ENCODE data around the gene SQSTM1.

SQSTM1 gene

DNA sequence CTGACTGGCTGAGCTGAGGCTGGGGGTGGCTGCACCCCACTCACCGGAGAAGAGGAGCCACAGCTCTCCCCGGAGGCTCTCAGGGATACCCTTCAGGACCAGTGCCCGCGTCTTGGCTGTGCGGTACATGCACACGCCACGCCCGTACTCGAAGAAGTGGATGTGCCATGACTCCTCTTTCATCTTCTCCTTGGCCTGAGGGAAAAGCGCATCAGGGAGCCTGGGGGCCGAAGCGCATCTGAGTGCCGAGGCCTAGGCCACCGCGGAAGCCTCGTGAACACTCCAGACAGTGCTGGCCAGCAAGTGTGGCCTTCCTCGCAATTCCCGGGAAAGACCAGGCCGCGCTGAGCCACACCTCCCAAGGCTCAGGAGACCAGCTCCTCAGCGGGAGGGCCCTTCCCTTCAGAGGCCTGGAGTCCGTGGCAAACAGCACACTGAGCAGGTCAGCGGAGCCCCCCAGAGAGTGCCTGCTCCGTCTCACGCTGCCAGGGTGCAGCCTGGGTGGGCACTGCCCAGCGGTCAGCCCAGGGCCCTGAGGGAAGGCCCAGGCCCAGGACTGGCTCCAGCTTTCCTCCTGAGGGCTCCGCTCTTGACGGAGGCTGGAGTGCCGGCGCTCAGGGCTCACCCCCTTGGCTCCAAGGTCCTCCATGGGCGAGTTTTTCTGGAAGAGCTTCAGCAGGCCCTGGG is 58.4 kb downstream of the SQSTM1 start:
- TF ChIP-seq, protein P1, sequence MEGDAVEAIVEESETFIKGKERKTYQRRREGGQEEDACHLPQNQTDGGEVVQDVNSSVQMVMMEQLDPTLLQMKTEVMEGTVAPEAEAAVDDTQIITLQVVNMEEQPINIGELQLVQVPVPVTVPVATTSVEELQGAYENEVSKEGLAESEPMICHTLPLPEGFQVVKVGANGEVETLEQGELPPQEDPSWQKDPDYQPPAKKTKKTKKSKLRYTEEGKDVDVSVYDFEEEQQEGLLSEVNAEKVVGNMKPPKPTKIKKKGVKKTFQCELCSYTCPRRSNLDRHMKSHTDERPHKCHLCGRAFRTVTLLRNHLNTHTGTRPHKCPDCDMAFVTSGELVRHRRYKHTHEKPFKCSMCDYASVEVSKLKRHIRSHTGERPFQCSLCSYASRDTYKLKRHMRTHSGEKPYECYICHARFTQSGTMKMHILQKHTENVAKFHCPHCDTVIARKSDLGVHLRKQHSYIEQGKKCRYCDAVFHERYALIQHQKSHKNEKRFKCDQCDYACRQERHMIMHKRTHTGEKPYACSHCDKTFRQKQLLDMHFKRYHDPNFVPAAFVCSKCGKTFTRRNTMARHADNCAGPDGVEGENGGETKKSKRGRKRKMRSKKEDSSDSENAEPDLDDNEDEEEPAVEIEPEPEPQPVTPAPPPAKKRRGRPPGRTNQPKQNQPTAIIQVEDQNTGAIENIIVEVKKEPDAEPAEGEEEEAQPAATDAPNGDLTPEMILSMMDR (IDR thresholded peaks at IDR 0.05; ENCODE audit: insufficient read depth, low read depth, low read length, missing control alignments) = no peak
- no peak for DNase-seq (ENCODE audit: low read depth)

DNA sequence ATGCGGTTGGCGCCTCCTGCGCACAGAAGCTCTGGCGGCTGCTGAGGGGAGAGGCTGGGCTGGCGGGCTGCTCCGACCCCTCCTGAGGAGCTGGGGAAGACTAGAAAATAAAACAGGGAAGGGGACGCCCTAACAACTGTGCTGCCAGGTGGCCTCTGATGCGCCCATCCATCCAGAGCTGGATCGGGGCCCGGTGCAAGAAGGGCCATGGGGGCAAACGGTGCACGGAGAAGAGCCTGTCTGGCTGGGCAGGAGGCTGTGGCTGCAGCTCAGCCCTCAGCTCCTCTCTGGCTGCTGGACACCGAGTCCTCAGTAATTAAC is 58.9 kb downstream of the SQSTM1 start:
- no peak overlapping the region for H3K4me3 ChIP-seq (ENCODE audit: low read depth, low read length)

More for the DNA sequence above, 58.4 kb downstream of the SQSTM1 start:
- H3K4me3 ChIP-seq (ENCODE audit: low read depth, low read length) = no peak overlapping the region

DNA sequence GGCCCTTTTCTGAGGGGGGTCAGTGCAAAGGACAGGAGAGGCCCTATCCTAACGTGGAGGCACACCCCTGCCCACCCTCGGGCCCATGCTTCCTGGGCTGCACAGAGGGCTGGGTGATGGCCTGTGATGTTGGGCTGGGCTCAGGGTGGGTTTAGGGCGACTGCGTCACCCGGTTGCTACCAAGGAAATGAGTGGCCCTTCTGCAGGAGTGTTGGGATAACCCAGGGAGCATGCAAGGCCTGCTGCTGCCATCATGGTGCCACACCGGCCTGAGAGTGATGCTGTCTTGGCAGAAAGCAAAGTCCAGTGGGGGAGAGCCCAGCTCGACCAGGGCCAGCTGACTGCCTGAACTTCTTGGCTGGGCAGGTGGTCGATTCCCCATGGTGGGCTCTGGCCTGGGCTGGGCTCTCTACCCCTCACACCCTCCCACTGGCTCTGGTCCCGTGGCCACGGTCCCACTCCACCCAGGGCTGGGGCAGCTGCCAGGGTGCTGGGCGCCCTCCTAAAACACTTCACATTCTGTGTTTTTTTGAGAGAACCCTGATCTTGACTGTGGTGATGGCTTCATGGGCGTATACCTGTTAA is 59.5 kb downstream of the SQSTM1 start:
- TF ChIP-seq, protein P1 (IDR thresholded peaks at IDR 0.05; ENCODE audit: insufficient read depth, low read depth, low read length, missing control alignments) = no peak
- no peak for DNase-seq (ENCODE audit: low read depth)

More for the DNA sequence above, 58.9 kb downstream of the SQSTM1 start:
- DNase-seq (ENCODE audit: low read depth) = no peak
- TF ChIP-seq, protein P1 (IDR thresholded peaks at IDR 0.05; ENCODE audit: insufficient read depth, low read depth, low read length, missing control alignments) = no peak

DNA sequence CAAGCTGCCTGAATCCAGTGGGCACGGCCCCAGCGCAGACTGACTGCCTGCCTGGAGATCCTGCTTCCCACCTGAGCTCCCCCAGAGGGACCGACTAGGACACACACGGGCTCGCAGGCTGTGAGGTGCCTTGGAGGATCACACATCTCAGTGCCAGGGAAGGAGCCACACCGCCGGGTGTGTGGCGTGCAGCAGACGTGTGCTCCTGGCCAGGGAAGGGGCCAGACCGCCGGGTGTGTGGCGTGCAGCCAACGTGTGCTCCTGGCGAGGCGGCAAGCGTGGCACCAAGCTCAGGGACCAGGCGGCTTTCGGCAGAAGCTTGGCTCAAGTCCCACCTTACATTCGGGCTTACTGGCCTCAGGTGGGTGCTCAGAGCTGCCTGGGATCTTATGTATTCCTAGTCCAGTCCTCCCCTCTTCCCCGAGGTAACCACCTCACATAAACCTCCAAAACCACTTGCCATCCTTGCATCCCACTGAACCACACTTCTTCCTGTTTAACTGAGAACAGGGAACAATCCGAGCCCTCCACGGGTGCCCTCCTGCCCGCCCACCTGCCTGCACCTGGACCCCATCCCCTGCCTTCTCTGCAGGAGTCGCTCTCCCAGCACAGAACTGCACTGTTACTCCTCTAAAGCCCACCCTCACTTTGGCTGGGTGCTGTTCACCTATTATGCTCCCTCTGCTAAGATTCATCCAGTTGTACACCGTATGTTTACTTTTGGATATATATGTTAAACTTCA is 60.3 kb downstream of the SQSTM1 start:
- TF ChIP-seq, protein P1 (IDR thresholded peaks at IDR 0.05; ENCODE audit: insufficient read depth, low read depth, low read length, missing control alignments) = no peak
- DNase-seq (ENCODE audit: low read depth) = no peak
- H3K4me3 ChIP-seq (ENCODE audit: low read depth, low read length) = no peak overlapping the region

More for the DNA sequence above, 59.5 kb downstream of the SQSTM1 start:
- no peak overlapping the region for H3K4me3 ChIP-seq (ENCODE audit: low read depth, low read length)

DNA sequence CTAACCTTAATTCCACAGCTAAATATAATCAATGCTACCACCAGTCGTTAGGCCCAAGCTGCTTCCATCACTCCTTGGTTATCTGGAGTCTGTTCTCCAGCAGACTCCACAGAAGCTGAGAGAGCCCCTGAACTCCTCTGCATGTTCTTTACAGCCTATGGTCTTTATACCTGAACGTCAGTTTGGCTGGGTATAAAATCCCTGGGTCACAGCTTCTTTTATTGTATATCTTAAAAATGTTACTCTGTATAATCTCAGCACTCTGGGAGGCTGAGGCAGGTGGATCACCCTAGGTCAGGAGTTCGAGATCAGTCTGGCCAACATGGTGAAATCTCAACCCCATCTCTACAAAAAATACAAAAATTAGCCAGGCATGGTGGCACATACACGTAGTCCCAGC is 61.6 kb downstream of the SQSTM1 start:
- no peak overlapping the region for H3K4me3 ChIP-seq (ENCODE audit: low read depth, low read length)
- no peak for DNase-seq (ENCODE audit: low read depth)
- TF ChIP-seq, protein P1 (IDR thresholded peaks at IDR 0.05; ENCODE audit: insufficient read depth, low read depth, low read length, missing control alignments) = no peak

DNA sequence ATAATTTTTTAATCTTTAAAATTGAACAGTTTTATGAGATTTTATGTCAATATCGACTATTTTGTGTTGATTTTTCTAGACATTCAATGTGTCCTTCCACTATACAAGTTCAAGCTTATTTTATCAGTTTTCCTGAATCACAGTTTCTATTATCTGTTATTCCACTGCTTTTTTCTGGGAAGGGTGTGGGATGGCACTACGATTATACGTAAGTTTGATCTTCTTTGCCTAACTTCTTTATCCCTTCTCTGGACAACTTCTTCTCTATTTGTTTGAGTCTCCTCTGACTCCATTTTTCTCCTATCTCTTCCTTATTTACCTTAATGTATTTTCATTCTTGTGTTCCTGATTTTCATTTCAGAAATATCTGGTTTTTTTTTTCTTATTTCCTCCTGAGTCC is 62.5 kb downstream of the SQSTM1 start:
- DNase-seq (ENCODE audit: low read depth) = no peak
- no peak overlapping the region for H3K4me3 ChIP-seq (ENCODE audit: low read depth, low read length)
- TF ChIP-seq, protein P1 (IDR thresholded peaks at IDR 0.05; ENCODE audit: insufficient read depth, low read depth, low read length, missing control alignments) = no peak

All from GM12865 (cell line).